Caki2 (cell line): Measurements from ENCODE around the gene ZNF765. TPM values are rescaled to one million over a fixed set of nuclear protein-coding genes. Genes with fewer than 3 reads are reported as not detected.
"Not testable (repeated sequence)": the region's sequence is repeated elsewhere in the genome, so short reads cannot be mapped to it uniquely, and the experiment has no call there.

ENCODE experiments used
- DNase-seq: peaks from one replicate; pipeline ENCODE4 v3.0.0-alpha.2; 2015; ENCODE audit warnings: low read depth
- in situ Hi-C: cut with HindIII; loops from 2 replicates; pipeline ENCODE4 v1.10.0; 2016; ENCODE audit warnings: low sequenced_read_pairs, low pct_unique_long_range_greater_than_20kb, mixed read lengths
- total RNA-seq: library from RNA; depleted of rRNA; stranded (reverse); fragments of >200 nt; shearing (Covaris generic); gene quantifications from 2 replicates; pipeline ENCODE4 v1.2.3, GENCODE V29; 2014; ENCODE audit warnings: low replicate concordance; rRNA removed

The ZNF765 gene
- total RNA-seq, 1 experiment from 2014 or later: 10.2 TPM

DNA sequence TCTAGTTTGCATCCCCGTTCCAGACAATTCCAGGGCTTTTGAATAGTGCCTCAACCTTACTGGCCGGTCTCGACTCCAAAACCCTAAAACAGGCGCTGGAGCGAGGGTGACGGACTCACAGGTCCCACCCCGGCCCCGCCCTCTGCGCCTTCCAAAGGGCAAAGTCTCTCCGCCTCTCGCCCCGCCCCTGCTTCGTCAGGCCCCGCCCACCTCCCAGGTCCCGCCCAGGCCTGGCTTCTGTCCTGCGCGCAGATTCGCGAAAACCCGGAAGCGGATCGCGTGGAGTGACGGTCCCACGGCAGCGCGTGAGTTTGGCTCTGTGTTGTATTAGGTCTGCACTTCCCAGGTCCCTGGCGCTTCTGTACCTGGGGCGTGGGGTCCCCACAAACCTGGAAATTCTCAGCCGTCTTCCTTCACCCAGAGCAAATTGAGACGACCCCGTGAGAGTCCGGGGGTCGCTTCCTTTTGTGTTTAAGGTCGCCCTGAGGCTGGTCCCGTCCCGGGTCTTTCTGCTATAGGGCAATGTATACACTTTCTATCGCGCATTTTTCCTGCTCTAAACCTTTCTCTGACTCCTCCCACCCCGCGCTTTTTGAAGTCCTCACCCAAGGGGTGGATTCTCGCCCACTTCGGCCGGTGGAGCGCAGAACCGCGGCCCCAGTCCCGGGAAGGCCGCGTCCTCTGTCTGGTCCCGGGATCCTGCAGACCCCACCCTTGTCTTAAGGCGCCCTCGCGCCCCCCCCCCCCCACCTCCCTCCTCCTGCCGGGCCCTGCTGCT lies 72.7 kb downstream of the ZNF765 start, which contains the start of gene ZNF813:
ZNF813 (plus strand) TSS at position 249 of the 778 bp plus-strand sequence. CDS start 16,090 bp downstream, outside the sequence.
- no peak for DNase-seq
- in situ Hi-C loops: no loop called here

DNA sequence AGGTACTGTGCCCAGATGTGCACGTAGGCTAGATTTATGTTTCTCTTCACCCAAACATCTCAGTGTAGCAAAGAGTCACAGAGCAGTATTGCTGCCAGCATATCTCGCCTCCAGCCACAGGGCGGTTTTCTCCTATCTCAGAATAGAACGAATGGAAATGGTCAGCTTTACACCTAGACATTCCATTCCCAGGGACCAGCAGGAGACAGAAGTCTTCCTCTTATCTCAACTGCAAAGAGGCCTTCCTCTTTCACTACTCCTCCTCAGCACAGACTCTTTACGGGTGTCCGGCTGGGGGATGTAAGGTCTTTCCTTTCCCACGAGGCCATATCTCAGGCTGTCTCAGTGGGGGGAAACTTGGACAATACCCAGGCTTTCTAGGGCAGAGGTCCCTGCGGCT lies 73.7 kb downstream of the ZNF765 start:
- DNase-seq, in situ Hi-C loops: not testable (repeated sequence)

DNA sequence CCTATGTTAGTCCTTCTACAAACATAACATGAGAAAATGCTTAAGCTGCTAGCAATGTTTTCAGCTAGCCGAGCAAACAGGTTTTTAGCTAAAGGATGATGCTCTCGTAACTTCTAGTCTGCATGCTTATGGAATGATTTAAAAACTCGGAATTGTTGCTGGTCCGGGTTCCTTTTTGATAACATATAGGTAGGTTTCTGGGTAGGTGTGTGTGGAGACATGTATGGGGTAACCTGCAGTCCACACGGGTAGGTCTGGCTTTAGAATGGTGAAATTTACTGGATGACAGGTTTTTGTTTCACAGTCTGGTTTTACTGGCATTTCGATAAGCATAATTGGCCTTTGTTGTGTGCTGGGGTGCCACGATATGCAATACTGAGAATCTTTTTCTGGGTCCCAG lies 77.0 kb downstream of the ZNF765 start:
- in situ Hi-C loops: no loop called here
- DNase-seq: no peak

DNA sequence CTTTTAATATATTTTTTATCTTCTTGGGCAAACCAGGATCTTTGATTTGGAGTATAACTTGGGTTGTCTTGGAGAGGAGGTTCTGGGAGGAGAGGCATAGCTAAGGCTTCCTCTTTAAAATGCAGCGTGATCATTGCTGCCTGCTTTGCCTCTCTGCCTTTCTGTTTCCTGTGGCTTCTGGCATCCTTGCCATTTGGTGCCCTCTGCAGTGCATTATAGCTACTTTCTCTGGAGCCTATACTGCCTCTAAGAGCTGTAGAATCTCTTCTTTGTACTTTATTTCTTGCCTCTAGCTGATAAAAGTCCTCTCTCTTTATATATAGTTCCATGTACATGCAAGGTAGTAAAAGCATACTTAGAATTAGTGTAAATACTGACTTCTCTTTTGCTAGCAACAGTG lies 79.9 kb downstream of the ZNF765 start:
- in situ Hi-C loops, DNase-seq: not testable (repeated sequence)

DNA sequence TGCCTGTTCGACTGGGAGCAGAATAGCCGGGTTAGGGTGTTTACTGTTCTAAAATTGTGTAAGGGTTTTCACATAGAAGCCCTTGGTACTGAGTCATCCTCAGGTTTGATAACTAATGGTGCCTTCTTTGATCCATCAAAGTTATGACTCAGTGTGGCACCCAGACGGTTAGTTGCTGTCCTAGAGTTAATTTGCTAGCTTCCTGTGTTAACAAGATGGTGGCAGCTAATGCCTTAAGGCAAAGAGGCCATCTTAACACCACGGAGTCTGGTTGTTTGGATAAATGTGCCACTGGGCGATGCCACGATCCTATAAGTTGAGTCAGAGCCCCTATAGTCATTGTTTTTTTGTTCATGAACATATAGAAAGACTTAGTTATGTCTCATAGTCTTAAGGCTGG lies 80.5 kb downstream of the ZNF765 start:
- DNase-seq, in situ Hi-C loops: not testable (repeated sequence)

Other genes starting within 250 kb of the ZNF765 start
- gene ZNF347, start 236.1 kb upstream of the ZNF765 start, total RNA-seq: 0.54 and 5.2 TPM in 2 replicates
- not detected in 2 replicates for gene ZNF665, start 201.8 kb upstream of the ZNF765 start, total RNA-seq
- gene ZNF677, start 140.3 kb upstream of the ZNF765 start, total RNA-seq: not detected in 2 replicates
- not detected in 2 replicates for gene VN1R2, start 136.9 kb upstream of the ZNF765 start, total RNA-seq
- not detected in 2 replicates for gene VN1R4, start 127.4 kb upstream of the ZNF765 start, total RNA-seq
- gene ZNF845, start 61.4 kb upstream of the ZNF765 start, total RNA-seq: 3.8 and 8.2 TPM in 2 replicates
- 3.0 and 3.7 TPM in 2 replicates for gene ZNF525, start 29.4 kb upstream of the ZNF765 start, total RNA-seq
- gene ZNF761, start 36.8 kb downstream of the ZNF765 start, total RNA-seq: 6.8 and 9.9 TPM in 2 replicates
- not detected in 2 replicates for gene ZNF813, start 72.6 kb downstream of the ZNF765 start, total RNA-seq
- 2.2 and 13.8 TPM in 2 replicates for gene ZNF331, start 143.0 kb downstream of the ZNF765 start, total RNA-seq
- gene DPRX, start 236.8 kb downstream of the ZNF765 start, total RNA-seq: not detected in 2 replicates